Activated T-cell treated with anti-CD3 and anti-CD28 coated beads, Interleukin-2, amount 50 U/mL, for 72 hours (primary cell): Measurements from ENCODE around the gene TMEM184B. TPM values are rescaled to one million over a fixed set of nuclear protein-coding genes. Genes with fewer than 3 reads are reported as not detected.
"Not testable (repeated sequence)": the region's sequence is repeated elsewhere in the genome, so short reads cannot be mapped to it uniquely, and the experiment has no call there.

ENCODE experiments used
- ATAC-seq, 2 donors: fragments of 150-1000 bp; cut with Tn5 transposase; replicated peaks in 1 of 2; 2 replicates each; pipeline ENCODE4 v1.10.0; 2021; ENCODE audit warnings: moderate library complexity in 2 of 2, mild to moderate bottlenecking in 1 of 2
- DNase-seq, 2 donors: peaks; one replicate each; pipeline ENCODE4 v3.0.0; 2021 to 2022; ENCODE audit warnings: mixed read lengths in 1 of 2
- H3K27ac Mint-ChIP-seq: one replicate; pipeline ENCODE4 v1.8.0; 2022; ENCODE audit warnings: mild to moderate bottlenecking, moderate library complexity, mixed read lengths
- H3K27me3 Mint-ChIP-seq: one replicate; pipeline ENCODE4 v1.8.0; 2022; ENCODE audit warnings: low read depth, mixed read lengths
- H3K36me3 Mint-ChIP-seq, 2 donors: one replicate each; pipeline ENCODE4 v1.8.0; 2022; ENCODE audit warnings: mixed read lengths in 2 of 2, mild to moderate bottlenecking in 1 of 2; ENCODE audit not compliant: insufficient read depth in 2 of 2
- H3K4me1 Mint-ChIP-seq: one replicate; pipeline ENCODE4 v1.8.0; 2022; ENCODE audit warnings: low read depth, mixed read lengths
- H3K4me3 Mint-ChIP-seq, 2 donors: one replicate each; pipeline ENCODE4 v1.8.0; 2022; ENCODE audit warnings: mild to moderate bottlenecking in 2 of 2, mixed read lengths in 2 of 2, moderate library complexity in 2 of 2
- H3K9me3 Mint-ChIP-seq, 2 donors: one replicate each; pipeline ENCODE4 v1.8.0; 2022; ENCODE audit warnings: mixed read lengths in 2 of 2
- total RNA-seq, 2 donors: library from RNA; stranded (reverse); gene quantifications; one replicate each; pipeline ENCODE4 v1.2.3, GENCODE V29; 2022

The TMEM184B gene
- total RNA-seq, 2 donors from 2014 or later: 22.9 to 27.5 TPM

GRCh38 chr22:38246692-38247091 lies 26.1 kb downstream of the TMEM184B start:
- no peak for ATAC-seq
- no peak for DNase-seq
- Mint-ChIP-seq H3K27me3 (no peaks in the 10 kb centered on the region), H3K27ac (no peak overlapping the region), H3K9me3 (peaks cover 0 to 2% of the 10 kb centered on the region in 2 donors), H3K4me3 (no peak overlapping the region), H3K4me1 (no peaks in the 10 kb centered on the region), H3K36me3 (peaks cover 2% of the 10 kb centered on the region in 2 donors)

GRCh38 chr22:38246046-38246658 lies 26.7 kb downstream of the TMEM184B start:
- Mint-ChIP-seq H3K27ac (no peak overlapping the region), H3K27me3 (no peaks in the 10 kb centered on the region), H3K4me3 (no peak overlapping the region), H3K4me1 (no peaks in the 10 kb centered on the region), H3K36me3 (peaks cover 2% of the 10 kb centered on the region in 2 donors), H3K9me3 (peaks cover 0 to 2% of the 10 kb centered on the region in 2 donors)
- DNase-seq (no peak), ATAC-seq (no peak)

GRCh38 chr22:38244106-38244505 lies 28.7 kb downstream of the TMEM184B start:
- H3K4me1 Mint-ChIP-seq: no peaks in the 10 kb centered on the region
- no peaks in the 10 kb centered on the region for H3K9me3 Mint-ChIP-seq
- H3K4me3 Mint-ChIP-seq: no peak overlapping the region
- H3K27me3 Mint-ChIP-seq: no peaks in the 10 kb centered on the region
- no peak overlapping the region for H3K27ac Mint-ChIP-seq
- DNase-seq (no peak), ATAC-seq (no peak)
- no peaks in the 10 kb centered on the region for H3K36me3 Mint-ChIP-seq

- H3K36me3 Mint-ChIP-seq: no peaks in the 10 kb centered on the region
- ATAC-seq (no peak), DNase-seq (no peak)
- no peaks in the 10 kb centered on the region for H3K27me3 Mint-ChIP-seq
- H3K27ac Mint-ChIP-seq: no peak overlapping the region
- H3K4me3 Mint-ChIP-seq: no peak overlapping the region
- no peaks in the 10 kb centered on the region for H3K4me1 Mint-ChIP-seq
- H3K9me3 Mint-ChIP-seq: no peaks in the 10 kb centered on the region
These were observed 29.6 kb downstream of the TMEM184B start for GRCh38 chr22:38243007-38243765.

DNA sequence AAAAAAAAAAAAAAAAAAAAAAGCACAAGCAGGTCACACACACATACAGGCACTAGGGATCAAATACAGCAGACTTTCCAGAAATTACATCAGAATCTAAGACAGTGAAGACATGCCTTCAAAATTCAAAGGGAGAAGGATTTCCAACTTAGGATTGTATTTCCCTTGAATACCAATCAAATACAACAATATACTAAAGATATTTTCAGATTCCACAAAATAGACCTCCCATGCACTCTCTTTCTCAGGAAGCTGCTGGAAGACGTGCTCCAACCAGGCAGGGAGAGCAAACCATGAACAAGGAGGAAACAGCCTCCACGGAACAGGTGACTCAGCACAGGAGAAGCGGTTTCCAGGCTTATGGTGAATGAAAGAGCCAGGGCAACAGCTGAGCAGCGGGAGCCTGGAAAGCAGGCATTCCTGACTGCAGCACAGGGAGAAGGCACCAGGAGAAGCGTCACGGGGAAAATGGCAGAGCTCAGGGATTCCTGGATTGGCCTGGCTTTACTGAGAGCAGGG lies 32.0 kb downstream of the TMEM184B start:
- H3K27ac Mint-ChIP-seq: peak overlapping the region; percentile 83
- H3K4me1 Mint-ChIP-seq: no peaks in the 10 kb centered on the region
- no peak overlapping the region for H3K4me3 Mint-ChIP-seq
- no peak for ATAC-seq
- no peak for DNase-seq
- no peaks in the 10 kb centered on the region for H3K36me3 Mint-ChIP-seq
- no peaks in the 10 kb centered on the region for H3K27me3 Mint-ChIP-seq
- no peaks in the 10 kb centered on the region for H3K9me3 Mint-ChIP-seq

DNA sequence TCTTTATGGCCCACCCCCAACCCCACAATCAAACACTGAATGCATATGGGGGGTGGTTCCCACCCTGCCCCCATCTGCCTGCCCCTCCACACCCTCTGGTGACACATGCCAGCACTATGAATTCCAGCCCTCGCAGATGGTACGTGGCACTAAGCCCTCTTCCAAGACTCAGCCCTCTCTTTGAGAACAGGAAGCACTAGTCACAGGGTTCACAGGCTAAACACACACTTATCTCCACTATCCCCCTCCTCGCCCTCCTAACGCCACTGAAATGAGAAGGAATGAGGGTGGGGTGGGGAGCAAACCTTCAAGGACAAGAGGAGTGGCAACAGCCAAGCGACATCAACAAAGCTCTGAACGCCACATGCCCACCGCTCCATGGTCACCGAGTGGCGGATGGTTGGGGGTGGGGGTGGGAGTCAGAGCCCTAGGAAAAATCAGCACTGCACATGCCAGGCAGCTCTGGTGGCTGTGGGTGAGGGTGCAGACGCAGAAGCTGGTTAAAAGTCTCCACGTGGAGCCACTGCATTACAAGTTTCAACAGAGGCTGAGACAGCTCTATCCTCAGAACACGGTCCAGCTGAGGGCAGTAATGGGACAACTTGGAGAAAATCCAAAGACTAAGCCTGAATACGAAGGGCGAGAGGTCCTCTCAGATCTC lies 33.6 kb downstream of the TMEM184B start:
- Mint-ChIP-seq H3K4me3 (no peak overlapping the region), H3K4me1 (no peaks in the 10 kb centered on the region), H3K36me3 (no peaks in the 10 kb centered on the region)

DNA sequence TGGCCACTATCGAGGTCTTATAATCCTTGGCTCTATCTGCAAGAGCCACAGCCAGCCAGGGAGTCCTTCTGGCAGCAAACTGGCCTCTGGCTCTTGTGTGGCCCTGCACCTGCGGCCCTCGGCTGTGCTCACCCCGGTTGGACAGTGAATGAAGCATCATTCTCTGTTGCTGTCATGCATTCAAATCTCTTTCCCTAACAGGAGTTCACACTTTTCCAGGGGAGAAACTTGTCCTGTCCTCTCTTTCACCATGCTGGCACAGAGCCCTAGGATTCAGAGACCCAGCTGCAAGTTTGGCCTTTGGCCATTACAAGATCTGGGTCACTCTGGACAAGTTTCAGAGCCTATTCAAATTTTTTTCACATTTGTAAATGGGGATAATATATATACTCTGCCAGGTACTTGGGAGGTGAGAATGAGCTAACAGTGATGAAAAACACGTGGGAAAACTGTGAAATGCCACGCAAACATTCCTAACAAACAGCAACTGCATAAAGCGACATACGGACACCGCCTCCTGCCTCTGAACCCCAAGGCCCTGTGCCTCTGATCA lies 34.2 kb downstream of the TMEM184B start:
- H3K36me3 Mint-ChIP-seq: no peaks in the 10 kb centered on the region
- no peak overlapping the region for H3K4me3 Mint-ChIP-seq
- H3K9me3 Mint-ChIP-seq: no peaks in the 10 kb centered on the region
- H3K27ac Mint-ChIP-seq: no peak overlapping the region
- no peak for ATAC-seq
- no peaks in the 10 kb centered on the region for H3K4me1 Mint-ChIP-seq
- H3K27me3 Mint-ChIP-seq: no peaks in the 10 kb centered on the region
- DNase-seq: no peak

More for the DNA sequence above, 33.6 kb downstream of the TMEM184B start:
- ATAC-seq (no peak), DNase-seq (no peak)
- H3K27me3 Mint-ChIP-seq: no peaks in the 10 kb centered on the region
- H3K9me3 Mint-ChIP-seq: no peaks in the 10 kb centered on the region
- H3K27ac Mint-ChIP-seq: no peak overlapping the region

- no peaks in the 10 kb centered on the region for H3K36me3 Mint-ChIP-seq
- DNase-seq: no peak
- H3K9me3 Mint-ChIP-seq: no peaks in the 10 kb centered on the region
- no peak for ATAC-seq
- H3K27me3 Mint-ChIP-seq: no peaks in the 10 kb centered on the region
- H3K27ac Mint-ChIP-seq: no peak overlapping the region
- no peak overlapping the region for H3K4me3 Mint-ChIP-seq
- H3K4me1 Mint-ChIP-seq: no peaks in the 10 kb centered on the region
These were observed 36.0 kb downstream of the TMEM184B start for GRCh38 chr22:38236786-38237185.

GRCh38 chr22:38235240-38235850 lies 37.5 kb downstream of the TMEM184B start:
- no peak for DNase-seq
- H3K27me3 Mint-ChIP-seq: no peaks in the 10 kb centered on the region
- no peaks in the 10 kb centered on the region for H3K4me1 Mint-ChIP-seq
- no peaks in the 10 kb centered on the region for H3K9me3 Mint-ChIP-seq
- no peak for ATAC-seq
- H3K4me3 Mint-ChIP-seq: no peak overlapping the region
- peaks cover 0 to 3% of the 10 kb centered on the region in 2 donors for H3K36me3 Mint-ChIP-seq
- peak overlapping the region; percentile 10 for H3K27ac Mint-ChIP-seq

DNA sequence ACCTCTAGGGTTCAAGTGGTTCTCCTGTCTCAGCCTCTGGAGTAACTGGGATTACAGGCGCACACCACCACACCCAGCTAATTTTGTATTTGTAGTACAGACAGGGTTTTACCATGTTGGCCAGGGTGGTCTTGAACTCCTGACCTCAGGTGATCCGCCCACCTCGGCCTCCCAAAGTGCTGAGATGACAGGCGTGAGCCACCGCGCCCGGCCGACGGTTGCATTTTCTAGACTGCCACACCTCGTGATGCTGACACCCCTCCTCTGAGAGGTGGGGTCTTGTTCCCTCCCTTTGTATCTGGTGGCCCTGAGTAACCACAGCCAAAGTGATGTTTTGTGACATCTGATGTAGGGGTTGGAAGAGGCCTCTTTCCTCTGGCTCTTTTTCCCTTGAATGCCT lies 39.0 kb downstream of the TMEM184B start:
- not testable (repeated sequence) for H3K4me3 Mint-ChIP-seq, DNase-seq, H3K27me3 Mint-ChIP-seq, H3K9me3 Mint-ChIP-seq, H3K4me1 Mint-ChIP-seq, H3K27ac Mint-ChIP-seq, ATAC-seq, H3K36me3 Mint-ChIP-seq

- peaks cover 0 to 3% of the 10 kb centered on the region in 2 donors for H3K36me3 Mint-ChIP-seq
- no peak overlapping the region for H3K4me3 Mint-ChIP-seq
- ATAC-seq: no peak
- no peaks in the 10 kb centered on the region for H3K9me3 Mint-ChIP-seq
- no peak overlapping the region for H3K27ac Mint-ChIP-seq
- DNase-seq: no peak
- no peaks in the 10 kb centered on the region for H3K4me1 Mint-ChIP-seq
- H3K27me3 Mint-ChIP-seq: no peaks in the 10 kb centered on the region
These were observed 39.4 kb downstream of the TMEM184B start for GRCh38 chr22:38233427-38233826.

GRCh38 chr22:38232196-38232595 lies 40.6 kb downstream of the TMEM184B start:
- DNase-seq (no peak), ATAC-seq (no peak)
- Mint-ChIP-seq H3K9me3 (no peaks in the 10 kb centered on the region), H3K4me1 (no peaks in the 10 kb centered on the region), H3K36me3 (peaks cover 0 to 3% of the 10 kb centered on the region in 2 donors), H3K27me3 (no peaks in the 10 kb centered on the region), H3K4me3 (no peak overlapping the region), H3K27ac (no peak overlapping the region)

DNA sequence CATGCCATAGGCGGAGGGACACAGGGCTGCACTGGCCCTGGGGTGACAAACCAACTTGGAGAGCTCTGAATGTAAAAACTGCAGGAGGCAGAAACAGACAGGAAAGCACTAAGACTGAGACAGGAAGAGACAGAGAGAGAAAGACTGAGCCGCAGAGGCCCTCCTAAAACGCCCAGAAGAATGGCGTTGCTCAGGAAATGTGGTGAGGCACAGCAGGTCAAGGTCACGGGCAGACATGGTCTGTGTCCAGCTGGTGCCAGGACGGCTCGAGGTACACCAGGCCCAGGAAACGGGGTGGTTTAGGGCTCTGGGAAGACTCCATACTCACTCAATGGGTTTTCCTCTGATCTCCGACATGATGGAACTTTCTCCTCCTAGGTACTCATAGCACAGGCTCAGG lies 41.9 kb downstream of the TMEM184B start:
- Mint-ChIP-seq H3K4me3 (no peak overlapping the region), H3K27me3 (no peaks in the 10 kb centered on the region), H3K36me3 (peaks cover 0 to 3% of the 10 kb centered on the region in 2 donors), H3K4me1 (no peaks in the 10 kb centered on the region), H3K9me3 (no peaks in the 10 kb centered on the region), H3K27ac (no peak overlapping the region)
- no peak for DNase-seq
- no peak for ATAC-seq
